Fibroblast of upper back skin (primary cell): ENCODE results near the gene KCNH6.

Experiments
- DNase-seq: peaks from one replicate; pipeline ENCODE4 v3.0.0-alpha.2; 2013

KCNH6 gene

GRCh38 chr17:63537001-63537400 is 13.8 kb downstream of the KCNH6 start:
- DNase-seq: no peak

- DNase-seq: no peak
Measured at GRCh38 chr17:63537991-63538692, 15.0 kb downstream of the KCNH6 start.

- no peak for DNase-seq
Measured at GRCh38 chr17:63538693-63539595, 15.8 kb downstream of the KCNH6 start.

GRCh38 chr17:63540590-63540989 is 17.4 kb downstream of the KCNH6 start:
- no peak for DNase-seq

DNA sequence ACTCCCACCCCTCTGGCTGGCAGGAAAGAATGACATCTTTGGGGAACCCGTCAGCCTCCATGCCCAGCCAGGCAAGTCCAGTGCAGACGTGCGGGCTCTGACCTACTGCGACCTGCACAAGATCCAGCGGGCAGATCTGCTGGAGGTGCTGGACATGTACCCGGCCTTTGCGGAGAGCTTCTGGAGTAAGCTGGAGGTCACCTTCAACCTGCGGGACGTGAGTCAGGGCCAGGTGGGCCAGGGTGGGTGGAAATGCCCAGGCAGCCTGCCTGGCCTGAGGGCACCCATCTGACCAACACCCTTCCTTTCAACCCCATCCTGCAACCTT is 19.0 kb downstream of the KCNH6 start:
- no peak for DNase-seq

DNA sequence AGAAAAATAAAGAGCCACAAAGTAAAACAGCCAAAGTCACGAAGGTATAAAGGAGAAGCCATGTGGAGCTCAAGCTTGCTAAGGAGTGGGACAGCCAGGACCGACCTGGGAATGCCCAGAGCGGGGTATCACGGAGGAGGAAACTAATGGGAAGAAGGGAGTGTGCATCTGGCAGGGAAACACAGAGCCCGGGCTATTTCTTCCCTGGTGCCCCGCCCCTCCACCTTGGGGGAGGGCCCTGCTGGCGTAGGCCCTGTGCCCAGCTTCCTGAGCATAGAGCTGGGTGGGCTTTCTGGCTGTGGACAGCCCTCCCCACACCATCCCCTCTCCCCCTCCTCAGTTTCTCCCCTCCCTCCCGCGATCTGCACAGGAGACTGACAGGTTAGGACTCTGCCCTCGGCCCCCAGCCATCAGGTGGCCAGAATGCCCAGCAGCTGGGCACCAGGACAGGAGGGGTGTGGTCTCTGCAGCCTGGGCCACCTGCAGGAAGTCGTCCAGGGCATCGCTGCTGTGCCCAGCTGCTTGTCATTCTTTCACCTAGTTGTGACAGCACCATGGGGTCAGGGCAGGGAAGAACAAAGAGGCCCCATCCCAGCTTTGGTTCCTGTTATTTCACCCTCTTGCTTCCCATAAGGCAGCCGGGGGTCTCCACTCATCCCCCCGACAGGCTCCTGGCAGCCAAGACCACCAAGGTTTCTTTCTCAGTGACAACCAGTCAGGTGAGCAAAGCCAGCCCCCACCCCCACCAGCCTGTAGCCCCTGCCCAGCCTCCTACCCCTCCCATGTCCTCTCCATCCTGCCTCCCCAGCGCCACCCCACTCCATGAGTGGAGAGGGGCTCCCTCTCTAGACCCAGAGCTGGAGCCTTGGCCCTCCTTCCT is 20.0 kb downstream of the KCNH6 start:
- DNase-seq: no peak

- no peak for DNase-seq
Measured at GRCh38 chr17:63543822-63544420, 20.8 kb downstream of the KCNH6 start.

DNA sequence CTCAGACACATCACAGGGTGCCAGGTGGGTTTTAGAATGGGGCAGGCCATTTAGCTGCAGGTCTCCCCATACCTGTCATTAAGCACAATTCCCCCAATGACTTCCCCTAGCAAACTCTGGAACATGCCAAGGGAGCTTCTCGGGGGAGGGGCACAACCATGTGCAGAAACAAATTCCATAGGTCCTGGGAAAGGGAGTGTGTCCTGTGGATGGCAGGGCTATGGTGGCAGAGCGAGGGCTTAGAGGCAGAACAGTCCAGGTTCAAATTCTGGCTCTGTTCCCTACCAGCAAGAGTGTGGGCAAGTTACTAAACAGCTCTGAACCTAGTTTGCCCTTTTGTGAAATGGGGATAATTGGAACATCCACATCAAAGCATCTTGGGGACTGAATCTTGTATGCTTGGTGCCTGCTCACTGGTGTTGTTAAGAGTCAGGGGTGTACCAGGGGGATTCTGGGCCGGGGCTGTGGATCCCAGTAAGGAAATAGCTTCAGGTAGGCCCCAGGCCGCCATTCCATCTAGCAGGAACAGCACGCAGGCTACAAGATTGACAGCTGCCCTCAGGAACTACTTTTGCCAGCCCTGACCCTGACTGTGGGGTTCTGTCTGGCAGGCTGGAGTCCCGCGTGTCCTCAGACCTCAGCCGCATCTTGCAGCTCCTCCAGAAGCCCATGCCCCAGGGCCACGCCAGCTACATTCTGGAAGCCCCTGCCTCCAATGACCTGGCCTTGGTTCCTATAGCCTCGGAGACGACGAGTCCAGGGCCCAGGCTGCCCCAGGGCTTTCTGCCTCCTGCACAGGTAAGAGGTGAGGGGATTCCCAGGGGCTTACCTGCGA is 21.5 kb downstream of the KCNH6 start:
- DNase-seq: no peak

- no peak for DNase-seq
Measured at GRCh38 chr17:63546308-63547082, 23.3 kb downstream of the KCNH6 start.

DNA sequence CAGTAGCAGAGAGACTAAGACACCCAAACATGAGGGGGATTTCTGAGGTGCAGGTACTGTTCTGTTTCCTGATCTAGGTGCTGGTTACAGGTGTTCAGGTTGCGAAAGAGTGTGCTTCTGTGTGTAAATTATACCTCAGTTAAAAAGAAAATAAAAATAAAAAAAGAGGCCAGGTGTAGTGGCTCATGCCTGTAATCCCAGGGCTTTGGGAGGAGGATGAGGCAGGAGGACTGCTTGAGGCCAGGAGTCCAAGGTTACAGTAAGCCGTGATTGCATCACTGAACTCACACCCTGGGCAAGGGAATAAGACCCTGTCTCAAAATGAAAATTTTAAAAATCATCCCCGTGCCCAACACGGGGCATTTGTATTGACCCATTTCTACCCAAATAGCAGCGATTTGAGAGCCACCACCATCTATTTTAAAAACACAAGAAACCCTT is 23.9 kb downstream of the KCNH6 start:
- no peak for DNase-seq

- no peak for DNase-seq
Measured at GRCh38 chr17:63549289-63549945, 26.3 kb downstream of the KCNH6 start.

GRCh38 chr17:63549946-63550816 is 27.0 kb downstream of the KCNH6 start, which contains the start of gene DCAF7:
TSS of gene DCAF7 (plus strand) at chr17:63550477. CDS start at chr17:63550678, 201 bp downstream.
- DNase-seq: peak; percentile 100

- DNase-seq: peak; percentile 29
Measured at GRCh38 chr17:63550817-63551639, 27.9 kb downstream of the KCNH6 start.

GRCh38 chr17:63552211-63552610 is 29.1 kb downstream of the KCNH6 start:
- DNase-seq: no peak

- DNase-seq: no peak
Measured at GRCh38 chr17:63555500-63556156, 32.5 kb downstream of the KCNH6 start.

GRCh38 chr17:63557416-63557815 is 34.3 kb downstream of the KCNH6 start:
- DNase-seq: no peak

GRCh38 chr17:63558441-63558840 is 35.3 kb downstream of the KCNH6 start:
- no peak for DNase-seq

DNA sequence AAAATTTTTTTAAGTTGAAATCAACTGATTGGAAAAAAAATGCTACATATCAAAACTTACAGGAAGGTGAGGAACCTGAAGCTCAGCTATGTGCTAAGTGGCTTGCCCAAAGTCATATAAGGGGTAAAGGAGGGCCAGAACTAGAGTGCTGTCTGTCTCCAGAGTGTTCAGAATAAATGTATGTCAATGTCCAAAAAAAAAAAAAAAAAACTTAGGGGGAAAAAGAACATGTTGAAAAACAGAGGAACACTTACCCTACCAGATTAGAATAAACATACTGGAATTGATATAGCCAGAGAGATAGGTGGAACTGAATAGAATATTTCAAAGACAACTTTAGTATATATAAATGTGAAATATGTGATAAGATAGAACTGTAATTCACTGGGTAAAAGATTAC is 38.7 kb downstream of the KCNH6 start:
- DNase-seq: no peak
